Measurements from ENCODE around the gene GALNS.

DNA sequence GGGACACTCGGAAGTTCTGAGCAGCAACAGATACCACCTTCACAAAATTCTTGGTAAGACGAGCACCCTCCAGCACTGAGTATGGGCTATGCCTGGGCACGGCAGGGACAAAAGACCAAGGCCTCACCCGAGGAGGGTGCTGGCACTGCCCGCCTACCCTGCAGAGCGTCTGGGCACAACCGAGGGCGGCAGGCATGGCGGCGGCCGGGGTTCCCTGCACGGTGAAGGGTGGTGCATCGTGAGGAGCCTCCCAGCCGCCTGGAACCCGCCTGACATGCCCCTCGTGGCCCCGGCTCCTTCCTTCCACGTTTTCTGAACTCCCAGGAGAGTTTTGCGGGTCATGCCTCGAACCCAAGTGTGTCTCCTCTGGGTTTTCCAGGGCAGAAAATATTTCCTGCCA lies 18.9 kb downstream of the GALNS start:
- TF ChIP-seq, protein P1, sequence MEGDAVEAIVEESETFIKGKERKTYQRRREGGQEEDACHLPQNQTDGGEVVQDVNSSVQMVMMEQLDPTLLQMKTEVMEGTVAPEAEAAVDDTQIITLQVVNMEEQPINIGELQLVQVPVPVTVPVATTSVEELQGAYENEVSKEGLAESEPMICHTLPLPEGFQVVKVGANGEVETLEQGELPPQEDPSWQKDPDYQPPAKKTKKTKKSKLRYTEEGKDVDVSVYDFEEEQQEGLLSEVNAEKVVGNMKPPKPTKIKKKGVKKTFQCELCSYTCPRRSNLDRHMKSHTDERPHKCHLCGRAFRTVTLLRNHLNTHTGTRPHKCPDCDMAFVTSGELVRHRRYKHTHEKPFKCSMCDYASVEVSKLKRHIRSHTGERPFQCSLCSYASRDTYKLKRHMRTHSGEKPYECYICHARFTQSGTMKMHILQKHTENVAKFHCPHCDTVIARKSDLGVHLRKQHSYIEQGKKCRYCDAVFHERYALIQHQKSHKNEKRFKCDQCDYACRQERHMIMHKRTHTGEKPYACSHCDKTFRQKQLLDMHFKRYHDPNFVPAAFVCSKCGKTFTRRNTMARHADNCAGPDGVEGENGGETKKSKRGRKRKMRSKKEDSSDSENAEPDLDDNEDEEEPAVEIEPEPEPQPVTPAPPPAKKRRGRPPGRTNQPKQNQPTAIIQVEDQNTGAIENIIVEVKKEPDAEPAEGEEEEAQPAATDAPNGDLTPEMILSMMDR (IDR thresholded peaks at IDR 0.05; ENCODE audit: borderline replicate concordance, extremely low read depth, low read length, poor library complexity, severe bottlenecking): no peak
- TF ChIP-seq EZH2 (IDR thresholded peaks at IDR 0.05; ENCODE audit: borderline replicate concordance, low read depth, low read length, severe bottlenecking): no peak

All from DND-41 (cell line).